GM18907 (cell line): Measurements from ENCODE around the gene ADAM11.

Source experiments
- ATAC-seq: cut with Tn5 transposase; IDR thresholded peaks from one replicate; pipeline ENCODE4 v1.9.1; 2021; ENCODE audit warnings: mild to moderate bottlenecking, moderate library complexity; ENCODE audit not compliant: unreplicated experiment

Gene ADAM11

DNA sequence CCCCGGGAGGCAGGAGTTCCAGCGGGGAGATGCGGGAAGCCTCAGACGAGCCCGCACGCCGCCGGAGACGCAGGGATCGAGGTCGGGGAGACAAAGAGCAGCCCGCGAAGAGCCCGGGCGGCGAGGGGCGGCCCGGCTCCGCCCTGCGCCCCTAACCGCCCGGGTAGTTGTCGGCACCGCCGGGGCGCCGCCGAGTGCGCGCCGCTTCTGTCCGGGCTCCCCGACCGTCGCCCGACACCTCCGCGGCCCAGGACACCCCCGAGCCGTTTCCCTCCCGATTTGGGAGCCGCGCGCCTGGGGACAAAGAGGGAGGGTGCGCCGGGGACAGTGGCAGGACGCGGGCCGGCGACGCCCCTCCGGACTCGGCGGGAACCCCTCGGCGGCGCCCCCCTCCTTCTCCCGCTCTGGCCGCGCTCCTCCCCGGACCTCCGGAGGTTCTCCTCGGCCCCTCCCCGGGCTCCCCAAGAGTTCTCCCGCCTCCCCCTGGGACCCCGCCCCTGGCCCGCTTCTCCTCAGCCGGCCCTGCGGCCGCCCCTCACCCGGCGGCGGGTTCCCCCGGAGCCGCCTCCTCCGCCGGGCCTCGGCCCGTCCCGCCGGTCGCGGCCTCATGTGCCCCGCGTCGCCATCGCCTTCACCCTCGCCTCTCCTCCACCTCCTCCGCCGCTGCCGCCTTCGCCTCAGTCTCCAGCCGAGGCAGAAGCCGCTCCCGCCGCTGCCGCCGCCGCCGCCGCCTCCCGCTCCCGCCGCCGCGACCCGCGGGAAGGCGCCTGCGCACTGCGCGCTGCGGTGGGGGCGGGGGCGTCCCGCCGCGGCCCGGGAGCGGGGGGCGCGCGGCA is 71.0 kb downstream of the ADAM11 start, which contains the start of gene GJC1:
TSS of gene GJC1 (minus strand) at position 765 of the 836 bp plus-strand sequence. CDS start 24,470 bp downstream, outside the sequence.
- ATAC-seq: no peak

- no peak for ATAC-seq
Measured at GRCh38 chr17:44830359-44831288, 71.8 kb downstream of the ADAM11 start.

DNA sequence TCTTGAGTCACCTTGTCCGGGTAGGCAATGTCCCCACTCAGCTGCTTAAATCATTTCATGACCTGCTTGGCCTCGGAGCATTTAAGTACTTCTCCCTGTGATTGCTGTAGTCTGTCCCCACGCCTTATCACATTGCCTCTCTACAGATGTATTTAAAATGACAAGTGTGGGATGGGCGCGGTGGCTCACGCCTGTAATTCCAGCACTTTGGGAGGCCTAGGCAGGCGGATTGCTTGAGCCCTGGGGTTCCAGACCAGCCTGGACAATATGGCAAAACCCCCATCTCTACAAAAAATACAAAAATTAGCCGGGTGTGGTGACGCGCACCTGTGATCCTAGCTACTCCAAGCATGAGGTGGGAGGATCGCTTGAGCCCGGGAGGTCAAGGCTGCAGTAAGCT is 72.6 kb downstream of the ADAM11 start:
- no peak for ATAC-seq
